HL-60 (cell line): ENCODE results near the gene PIP4K2A.

Experiments used
- DNase-seq, 2 experiments: peaks; one replicate each; pipeline ENCODE4 v3.0.0-alpha.2; 2010 to 2020; ENCODE audit warnings: low read depth in 1 of 2, low spot score in 1 of 2
- H3K27ac ChIP-seq: fragments of 250-450 bp; sonication (Bioruptor Pico); replicated peaks from 2 replicates; pipeline ENCODE4 v1.5.1; 2020; ENCODE audit warnings: mild to moderate bottlenecking, moderate library complexity
- H3K27me3 ChIP-seq: fragments of 250-450 bp; sonication (Bioruptor Pico); 2 replicates; pipeline ENCODE4 v1.5.1; 2021; ENCODE audit warnings: mild to moderate bottlenecking, moderate library complexity; ENCODE audit not compliant: insufficient read depth, poor library complexity, severe bottlenecking
- H3K4me3 ChIP-seq: replicated peaks from 2 replicates; pipeline ENCODE4 v1.5.1; 2011; ENCODE audit warnings: mild to moderate bottlenecking, control low read depth, low read length; ENCODE audit not compliant: insufficient read depth
- CTCF ChIP-seq: IDR thresholded peaks from one replicate; pipeline ENCODE4 v1.5.1; 2011; ENCODE audit warnings: low read length, control low read depth, inconsistent platforms; ENCODE audit not compliant: insufficient read depth
- GABPA ChIP-seq: IDR thresholded peaks from 2 replicates; pipeline ENCODE4 v1.6.1; 2012; ENCODE audit warnings: low read depth
- POLR2AphosphoS5 ChIP-seq: IDR thresholded peaks from 2 replicates; pipeline ENCODE4 v1.6.1; 2012; ENCODE audit warnings: low read depth
- REST ChIP-seq: IDR thresholded peaks from 2 replicates; pipeline ENCODE4 v1.6.1; 2012; ENCODE audit warnings: low read depth; ENCODE audit not compliant: insufficient replicate concordance
- SPI1 ChIP-seq: IDR thresholded peaks from 2 replicates; pipeline ENCODE4 v1.6.1; 2012; ENCODE audit warnings: low read depth, mild to moderate bottlenecking, borderline replicate concordance

The PIP4K2A gene

GRCh38 chr10:22617516-22617915 is 96.9 kb downstream of the PIP4K2A start:
- Histone ChIP-seq H3K27ac (no peak overlapping the region), H3K4me3 (no peak overlapping the region), H3K27me3 (no peaks in the 10 kb centered on the region)
- no peak for TF ChIP-seq CTCF
- TF ChIP-seq GABPA: no peak
- TF ChIP-seq REST: no peak
- TF ChIP-seq SPI1: no peak
- no peak for TF ChIP-seq POLR2AphosphoS5
- peak in 1 of 2 experiments; percentile 17 for DNase-seq

GRCh38 chr10:22617051-22617450 is 97.3 kb downstream of the PIP4K2A start:
- no peak for DNase-seq
- Histone ChIP-seq H3K27me3 (no peaks in the 10 kb centered on the region), H3K4me3 (no peak overlapping the region), H3K27ac (no peak overlapping the region)
- TF ChIP-seq SPI1 (no peak), CTCF (no peak), REST (no peak), POLR2AphosphoS5 (no peak), GABPA (no peak)

- Histone ChIP-seq H3K27ac (peak overlapping the region; percentile 80), H3K4me3 (peak overlapping the region; percentile 29), H3K27me3 (no peaks in the 10 kb centered on the region)
- TF ChIP-seq SPI1: 0 out of 2 replicates have a peak, but pooled peaks have one; percentile 2
- TF ChIP-seq POLR2AphosphoS5: peak; percentile 39; the same call in 1 of the 2 replicates
- TF ChIP-seq CTCF: no peak
- peak; percentile 31 to 78 for DNase-seq
Observed at GRCh38 chr10:22615819-22616499, 98.4 kb downstream of the PIP4K2A start.

GRCh38 chr10:22615101-22615500 is 99.3 kb downstream of the PIP4K2A start:
- peak overlapping the region; percentile 80 for H3K27ac ChIP-seq
- no peaks in the 10 kb centered on the region for H3K27me3 ChIP-seq
- H3K4me3 ChIP-seq: no peak overlapping the region
- DNase-seq: no peak
- TF ChIP-seq POLR2AphosphoS5: no peak
- TF ChIP-seq REST: no peak
- no peak for TF ChIP-seq SPI1
- no peak for TF ChIP-seq GABPA
- no peak for TF ChIP-seq CTCF
